GM23338 (cell line): ENCODE results near the gene TBC1D17. TPM values are rescaled to one million over a fixed set of nuclear protein-coding genes. Genes with fewer than 3 reads are reported as not detected.

Source experiments
- ATAC-seq: fragments of 200-7000 bp; cut with Tn5 transposase; 3 replicates; pipeline ENCODE4 v1.9.1; 2020
- DNase-seq: peaks from one replicate; pipeline ENCODE4 v3.0.0-alpha.2; 2015; ENCODE audit warnings: low spot score
- H2AFZ ChIP-seq: fragments of 200-600 bp; sonication (generic); 2 replicates; pipeline ENCODE4 v1.8.0; 2016; ENCODE audit warnings: antibody characterized with exemption, mild to moderate bottlenecking, moderate library complexity
- H3F3A ChIP-seq: fragments of 200-600 bp; sonication (generic); replicated peaks from 2 replicates; pipeline ENCODE4 v1.8.0; 2017; ENCODE audit warnings: antibody characterized with exemption, mixed run types, low read depth
- H3K27ac ChIP-seq: fragments of 200-600 bp; sonication (generic); 2 replicates; pipeline ENCODE4 v1.6.1; 2016; ENCODE audit warnings: low read depth
- H3K27me3 ChIP-seq: fragments of 200-600 bp; sonication (generic); 2 replicates; pipeline ENCODE4 v1.8.0; 2016; ENCODE audit warnings: mild to moderate bottlenecking, mixed run types, moderate library complexity; ENCODE audit not compliant: insufficient read depth
- H3K36me3 ChIP-seq: fragments of 200-600 bp; sonication (generic); 2 replicates; pipeline ENCODE4 v1.8.0; 2016; ENCODE audit warnings: mild to moderate bottlenecking; ENCODE audit not compliant: insufficient read depth
- H3K4me1 ChIP-seq: fragments of 200-600 bp; sonication (generic); 2 replicates; pipeline ENCODE4 v1.8.0; 2016; ENCODE audit warnings: mild to moderate bottlenecking, moderate library complexity; ENCODE audit not compliant: insufficient read depth
- H3K4me2 ChIP-seq: fragments of 200-600 bp; sonication (generic); 2 replicates; pipeline ENCODE4 v1.7.1; 2017; ENCODE audit warnings: mixed run types
- H3K4me3 ChIP-seq: fragments of 200-600 bp; sonication (generic); 2 replicates; pipeline ENCODE4 v1.6.1; 2016; ENCODE audit warnings: mixed run types
- H3K79me2 ChIP-seq: fragments of 200-600 bp; sonication (generic); replicated peaks from 2 replicates; pipeline ENCODE4 v1.8.0; 2017; ENCODE audit warnings: mild to moderate bottlenecking; ENCODE audit not compliant: insufficient read depth
- H3K9me2 ChIP-seq: fragments of 200-600 bp; sonication (generic); 2 replicates; pipeline ENCODE4 v1.8.0; 2017; ENCODE audit not compliant: insufficient read depth
- H4K20me1 ChIP-seq: fragments of 200-600 bp; sonication (generic); replicated peaks from 2 replicates; pipeline ENCODE4 v1.8.0; 2017; ENCODE audit warnings: mild to moderate bottlenecking; ENCODE audit not compliant: insufficient read depth
- H3K27ac Mint-ChIP-seq: 2 replicates; pipeline ENCODE4 v1.8.0; 2020; ENCODE audit warnings: inconsistent platforms, mild to moderate bottlenecking, moderate library complexity, mixed read lengths
- H3K27me3 Mint-ChIP-seq: 3 replicates; pipeline ENCODE4 v1.8.0; 2022; ENCODE audit warnings: low read depth, mild to moderate bottlenecking, moderate library complexity, mixed read lengths, inconsistent platforms; ENCODE audit not compliant: insufficient read depth, poor library complexity
- H3K36me3 Mint-ChIP-seq: 3 replicates; pipeline ENCODE4 v1.8.0; 2021; ENCODE audit warnings: low read depth, mild to moderate bottlenecking, inconsistent platforms, moderate library complexity, mixed read lengths
- H3K4me1 Mint-ChIP-seq: 3 replicates; pipeline ENCODE4 v1.8.0; 2020; ENCODE audit warnings: mild to moderate bottlenecking, inconsistent platforms, mixed read lengths
- H3K4me3 Mint-ChIP-seq: 3 replicates; pipeline ENCODE4 v1.8.0; 2021; ENCODE audit warnings: moderate library complexity, mild to moderate bottlenecking, inconsistent platforms, mixed read lengths
- H3K9me3 Mint-ChIP-seq: 3 replicates; pipeline ENCODE4 v1.8.0; 2020; ENCODE audit warnings: moderate library complexity, mild to moderate bottlenecking, inconsistent platforms, mixed read lengths
- EZH2 ChIP-seq: fragments of 200-600 bp; sonication (generic); IDR thresholded peaks from one replicate; pipeline ENCODE4 v1.8.0; 2017; ENCODE audit warnings: antibody characterized with exemption, mild to moderate bottlenecking, low read depth; ENCODE audit not compliant: unreplicated experiment
- EZH2phosphoT487 ChIP-seq: fragments of 200-600 bp; sonication (generic); IDR thresholded peaks from one replicate; pipeline ENCODE4 v1.8.1; 2018; ENCODE audit warnings: antibody characterized with exemption; ENCODE audit not compliant: unreplicated experiment
- NANOG ChIP-seq: IDR thresholded peaks from 2 replicates; pipeline ENCODE4 v1.6.1; 2016; ENCODE audit warnings: antibody characterized with exemption, borderline replicate concordance
- POLR2AphosphoS5 ChIP-seq: IDR thresholded peaks from 2 replicates; pipeline ENCODE4 v1.6.1; 2016; ENCODE audit warnings: antibody characterized with exemption, low read depth
- polyA plus RNA-seq: library from polyadenylated mRNA; unstranded; fragments of >200 nt; fragmentation: Nextera tagmentation; extraction: Ambion mirVana; gene quantifications from 2 replicates; pipeline ENCODE4 v1.2.1, GENCODE V29; 2016
- total RNA-seq: library from RNA; depleted of rRNA; stranded (reverse); fragments of >200 nt; shearing (Covaris generic); gene quantifications from 2 replicates; pipeline ENCODE4 v1.2.3, GENCODE V29; 2014
- TF ChIP-seq, protein P1 (sequence below): fragments of 250-450 bp; sonication (Bioruptor Pico); IDR thresholded peaks from 2 replicates; pipeline ENCODE4 v1.5.0; 2020; ENCODE audit warnings: mild to moderate bottlenecking, moderate library complexity
- TF ChIP-seq, protein P2 (sequence below): IDR thresholded peaks from one replicate; pipeline ENCODE4 v1.6.1; 2018; ENCODE audit warnings: antibody characterized with exemption; ENCODE audit not compliant: unreplicated experiment

The TBC1D17 gene
- total and polyA plus RNA-seq, 2 experiments from 2014 or later = 19.3 to 43.1 TPM

DNA sequence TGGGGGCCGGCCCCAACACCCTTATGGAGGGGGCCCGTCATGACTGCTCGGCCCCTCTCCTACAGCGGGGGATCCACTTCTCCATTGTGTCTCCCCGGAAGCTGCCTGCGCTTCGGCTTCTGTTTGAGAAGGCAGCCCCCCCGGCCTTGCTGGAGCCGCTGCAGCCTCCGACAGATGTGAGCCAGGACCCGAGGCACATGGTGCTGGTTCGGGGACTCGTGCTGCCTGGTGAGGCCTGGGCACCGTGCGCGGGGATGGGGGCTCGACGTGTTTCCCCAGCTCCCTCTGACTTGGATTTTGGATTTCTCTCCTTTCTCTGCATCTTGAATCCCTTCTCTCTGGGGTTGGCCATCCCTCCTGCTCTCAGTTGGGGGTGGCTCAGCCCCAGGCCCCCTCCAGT lies 47.8 kb upstream of the TBC1D17 start:
- peaks cover 11% of the 10 kb centered on the region for H3K27me3 Mint-ChIP-seq
- Histone ChIP-seq H3K9me2 (no peaks in the 10 kb centered on the region), H3K4me3 (no peak overlapping the region), H3F3A (no peaks in the 10 kb centered on the region), H3K36me3 (no peaks in the 10 kb centered on the region), H3K4me2 (no peak overlapping the region), H4K20me1 (no peaks in the 10 kb centered on the region; the same call in 1 of the 2 replicates), H3K27me3 (no peaks in the 10 kb centered on the region), H3K4me1 (no peaks in the 10 kb centered on the region), H2AFZ (no peak overlapping the region), H3K27ac (no peak overlapping the region), H3K79me2 (no peaks in the 10 kb centered on the region)
- TF ChIP-seq EZH2phosphoT487 = no peak
- no peak for DNase-seq
- ATAC-seq = no peak
- H3K27ac Mint-ChIP-seq = no peak overlapping the region
- H3K4me1 Mint-ChIP-seq = no peaks in the 10 kb centered on the region; the same call in 2 of the 3 replicates
- no peaks in the 10 kb centered on the region; the same call in 2 of the 3 replicates for H3K9me3 Mint-ChIP-seq
- no peak overlapping the region for H3K4me3 Mint-ChIP-seq
- peaks cover 21% of the 10 kb centered on the region for H3K36me3 Mint-ChIP-seq

DNA sequence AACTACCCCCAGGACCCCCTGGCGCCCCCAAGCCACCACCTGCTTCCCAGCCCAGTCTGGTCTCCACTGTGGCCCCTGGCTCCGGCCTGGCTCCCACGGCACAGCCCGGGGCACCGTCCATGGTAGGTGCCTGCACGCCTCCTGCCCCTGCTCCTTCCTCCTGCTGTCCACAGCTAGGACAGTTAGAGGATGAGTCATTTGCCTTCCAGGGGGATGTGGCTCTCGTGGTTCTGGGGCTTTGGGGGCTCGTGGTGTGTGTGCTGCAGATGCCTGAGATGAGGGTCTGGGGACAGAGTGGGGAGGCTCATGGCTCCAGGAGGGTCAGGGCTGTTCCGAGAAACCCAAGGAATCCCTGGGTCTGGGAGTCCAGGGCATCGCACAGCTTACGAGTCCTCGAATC lies 46.7 kb upstream of the TBC1D17 start:
- Histone ChIP-seq H3F3A (no peaks in the 10 kb centered on the region), H3K36me3 (no peaks in the 10 kb centered on the region), H3K27ac (no peak overlapping the region), H4K20me1 (no peaks in the 10 kb centered on the region; the same call in 1 of the 2 replicates), H3K4me1 (no peaks in the 10 kb centered on the region), H3K4me3 (no peak overlapping the region), H3K79me2 (no peaks in the 10 kb centered on the region), H3K4me2 (no peak overlapping the region), H2AFZ (no peak overlapping the region), H3K27me3 (no peaks in the 10 kb centered on the region), H3K9me2 (no peaks in the 10 kb centered on the region)
- Mint-ChIP-seq H3K4me3 (no peak overlapping the region), H3K9me3 (no peaks in the 10 kb centered on the region; the same call in 1 of the 3 replicates), H3K4me1 (no peaks in the 10 kb centered on the region; the same call in 2 of the 3 replicates), H3K36me3 (peaks cover 27% of the 10 kb centered on the region), H3K27me3 (peaks cover 12% of the 10 kb centered on the region), H3K27ac (no peak overlapping the region)
- DNase-seq (no peak), ATAC-seq (no peak)
- TF ChIP-seq EZH2phosphoT487 = no peak
- no peak for TF ChIP-seq POLR2AphosphoS5

DNA sequence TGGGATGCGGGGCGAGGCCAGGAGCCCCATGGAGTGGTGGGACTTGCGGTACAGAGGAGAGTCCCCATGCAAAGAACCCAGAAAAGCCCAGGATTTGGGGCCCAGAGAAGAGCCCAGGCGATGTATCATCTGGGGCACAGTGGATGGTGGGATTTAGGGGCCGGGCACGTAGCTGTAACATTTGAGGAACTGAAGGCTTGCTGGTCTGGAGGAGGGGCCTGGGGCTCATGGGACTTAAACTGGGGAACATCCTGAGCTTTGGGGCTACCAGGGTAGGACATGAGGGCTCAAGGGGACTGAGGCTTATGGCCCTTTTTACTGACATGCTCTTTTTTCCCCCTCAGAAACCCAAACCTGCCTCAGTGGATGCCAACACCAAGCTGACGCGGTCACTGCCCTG lies 45.9 kb upstream of the TBC1D17 start:
- H3K4me3 Mint-ChIP-seq = no peak overlapping the region
- H3K9me2 ChIP-seq = no peaks in the 10 kb centered on the region
- no peaks in the 10 kb centered on the region for H3K79me2 ChIP-seq
- H3K9me3 Mint-ChIP-seq = no peaks in the 10 kb centered on the region; the same call in 1 of the 3 replicates
- DNase-seq (no peak), ATAC-seq (no peak)
- H4K20me1 ChIP-seq = no peaks in the 10 kb centered on the region; the same call in 1 of the 2 replicates
- no peaks in the 10 kb centered on the region for H3K36me3 ChIP-seq
- peaks cover 27% of the 10 kb centered on the region for H3K36me3 Mint-ChIP-seq
- no peaks in the 10 kb centered on the region for H3F3A ChIP-seq
- H3K27me3 Mint-ChIP-seq = peaks cover 10% of the 10 kb centered on the region
- no peak overlapping the region for H3K4me3 ChIP-seq
- no peaks in the 10 kb centered on the region for H3K4me1 ChIP-seq
- no peak overlapping the region for H3K4me2 ChIP-seq
- no peaks in the 10 kb centered on the region for H3K27me3 ChIP-seq
- H3K27ac ChIP-seq = no peak overlapping the region
- no peaks in the 10 kb centered on the region; the same call in 2 of the 3 replicates for H3K4me1 Mint-ChIP-seq
- no peak overlapping the region for H3K27ac Mint-ChIP-seq
- H2AFZ ChIP-seq = no peak overlapping the region
- TF ChIP-seq EZH2 (no peak), NANOG (no peak), EZH2phosphoT487 (no peak)
- TF ChIP-seq, protein P1, sequence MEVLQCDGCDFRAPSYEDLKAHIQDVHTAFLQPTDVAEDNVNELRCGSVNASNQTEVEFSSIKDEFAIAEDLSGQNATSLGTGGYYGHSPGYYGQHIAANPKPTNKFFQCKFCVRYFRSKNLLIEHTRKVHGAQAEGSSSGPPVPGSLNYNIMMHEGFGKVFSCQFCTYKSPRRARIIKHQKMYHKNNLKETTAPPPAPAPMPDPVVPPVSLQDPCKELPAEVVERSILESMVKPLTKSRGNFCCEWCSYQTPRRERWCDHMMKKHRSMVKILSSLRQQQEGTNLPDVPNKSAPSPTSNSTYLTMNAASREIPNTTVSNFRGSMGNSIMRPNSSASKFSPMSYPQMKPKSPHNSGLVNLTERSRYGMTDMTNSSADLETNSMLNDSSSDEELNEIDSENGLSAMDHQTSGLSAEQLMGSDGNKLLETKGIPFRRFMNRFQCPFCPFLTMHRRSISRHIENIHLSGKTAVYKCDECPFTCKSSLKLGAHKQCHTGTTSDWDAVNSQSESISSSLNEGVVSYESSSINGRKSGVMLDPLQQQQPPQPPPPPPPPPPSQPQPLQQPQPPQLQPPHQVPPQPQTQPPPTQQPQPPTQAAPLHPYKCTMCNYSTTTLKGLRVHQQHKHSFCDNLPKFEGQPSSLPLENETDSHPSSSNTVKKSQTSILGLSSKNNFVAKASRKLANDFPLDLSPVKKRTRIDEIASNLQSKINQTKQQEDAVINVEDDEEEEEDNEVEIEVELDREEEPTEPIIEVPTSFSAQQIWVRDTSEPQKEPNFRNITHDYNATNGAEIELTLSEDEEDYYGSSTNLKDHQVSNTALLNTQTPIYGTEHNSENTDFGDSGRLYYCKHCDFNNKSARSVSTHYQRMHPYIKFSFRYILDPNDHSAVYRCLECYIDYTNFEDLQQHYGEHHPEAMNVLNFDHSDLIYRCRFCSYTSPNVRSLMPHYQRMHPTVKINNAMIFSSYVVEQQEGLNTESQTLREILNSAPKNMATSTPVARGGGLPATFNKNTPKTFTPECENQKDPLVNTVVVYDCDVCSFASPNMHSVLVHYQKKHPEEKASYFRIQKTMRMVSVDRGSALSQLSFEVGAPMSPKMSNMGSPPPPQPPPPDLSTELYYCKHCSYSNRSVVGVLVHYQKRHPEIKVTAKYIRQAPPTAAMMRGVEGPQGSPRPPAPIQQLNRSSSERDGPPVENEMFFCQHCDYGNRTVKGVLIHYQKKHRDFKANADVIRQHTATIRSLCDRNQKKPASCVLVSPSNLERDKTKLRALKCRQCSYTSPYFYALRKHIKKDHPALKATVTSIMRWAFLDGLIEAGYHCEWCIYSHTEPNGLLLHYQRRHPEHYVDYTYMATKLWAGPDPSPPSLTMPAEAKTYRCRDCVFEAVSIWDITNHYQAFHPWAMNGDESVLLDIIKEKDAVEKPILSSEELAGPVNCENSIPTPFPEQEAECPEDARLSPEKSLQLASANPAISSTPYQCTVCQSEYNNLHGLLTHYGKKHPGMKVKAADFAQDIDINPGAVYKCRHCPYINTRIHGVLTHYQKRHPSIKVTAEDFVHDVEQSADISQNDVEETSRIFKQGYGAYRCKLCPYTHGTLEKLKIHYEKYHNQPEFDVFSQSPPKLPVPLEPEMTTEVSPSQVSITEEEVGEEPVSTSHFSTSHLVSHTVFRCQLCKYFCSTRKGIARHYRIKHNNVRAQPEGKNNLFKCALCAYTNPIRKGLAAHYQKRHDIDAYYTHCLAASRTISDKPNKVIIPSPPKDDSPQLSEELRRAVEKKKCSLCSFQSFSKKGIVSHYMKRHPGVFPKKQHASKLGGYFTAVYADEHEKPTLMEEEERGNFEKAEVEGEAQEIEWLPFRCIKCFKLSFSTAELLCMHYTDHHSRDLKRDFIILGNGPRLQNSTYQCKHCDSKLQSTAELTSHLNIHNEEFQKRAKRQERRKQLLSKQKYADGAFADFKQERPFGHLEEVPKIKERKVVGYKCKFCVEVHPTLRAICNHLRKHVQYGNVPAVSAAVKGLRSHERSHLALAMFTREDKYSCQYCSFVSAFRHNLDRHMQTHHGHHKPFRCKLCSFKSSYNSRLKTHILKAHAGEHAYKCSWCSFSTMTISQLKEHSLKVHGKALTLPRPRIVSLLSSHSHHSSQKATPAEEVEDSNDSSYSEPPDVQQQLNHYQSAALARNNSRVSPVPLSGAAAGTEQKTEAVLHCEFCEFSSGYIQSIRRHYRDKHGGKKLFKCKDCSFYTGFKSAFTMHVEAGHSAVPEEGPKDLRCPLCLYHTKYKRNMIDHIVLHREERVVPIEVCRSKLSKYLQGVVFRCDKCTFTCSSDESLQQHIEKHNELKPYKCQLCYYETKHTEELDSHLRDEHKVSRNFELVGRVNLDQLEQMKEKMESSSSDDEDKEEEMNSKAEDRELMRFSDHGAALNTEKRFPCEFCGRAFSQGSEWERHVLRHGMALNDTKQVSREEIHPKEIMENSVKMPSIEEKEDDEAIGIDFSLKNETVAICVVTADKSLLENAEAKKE (CRISPR knock-in tag) = no peak
- TF ChIP-seq, protein P2, sequence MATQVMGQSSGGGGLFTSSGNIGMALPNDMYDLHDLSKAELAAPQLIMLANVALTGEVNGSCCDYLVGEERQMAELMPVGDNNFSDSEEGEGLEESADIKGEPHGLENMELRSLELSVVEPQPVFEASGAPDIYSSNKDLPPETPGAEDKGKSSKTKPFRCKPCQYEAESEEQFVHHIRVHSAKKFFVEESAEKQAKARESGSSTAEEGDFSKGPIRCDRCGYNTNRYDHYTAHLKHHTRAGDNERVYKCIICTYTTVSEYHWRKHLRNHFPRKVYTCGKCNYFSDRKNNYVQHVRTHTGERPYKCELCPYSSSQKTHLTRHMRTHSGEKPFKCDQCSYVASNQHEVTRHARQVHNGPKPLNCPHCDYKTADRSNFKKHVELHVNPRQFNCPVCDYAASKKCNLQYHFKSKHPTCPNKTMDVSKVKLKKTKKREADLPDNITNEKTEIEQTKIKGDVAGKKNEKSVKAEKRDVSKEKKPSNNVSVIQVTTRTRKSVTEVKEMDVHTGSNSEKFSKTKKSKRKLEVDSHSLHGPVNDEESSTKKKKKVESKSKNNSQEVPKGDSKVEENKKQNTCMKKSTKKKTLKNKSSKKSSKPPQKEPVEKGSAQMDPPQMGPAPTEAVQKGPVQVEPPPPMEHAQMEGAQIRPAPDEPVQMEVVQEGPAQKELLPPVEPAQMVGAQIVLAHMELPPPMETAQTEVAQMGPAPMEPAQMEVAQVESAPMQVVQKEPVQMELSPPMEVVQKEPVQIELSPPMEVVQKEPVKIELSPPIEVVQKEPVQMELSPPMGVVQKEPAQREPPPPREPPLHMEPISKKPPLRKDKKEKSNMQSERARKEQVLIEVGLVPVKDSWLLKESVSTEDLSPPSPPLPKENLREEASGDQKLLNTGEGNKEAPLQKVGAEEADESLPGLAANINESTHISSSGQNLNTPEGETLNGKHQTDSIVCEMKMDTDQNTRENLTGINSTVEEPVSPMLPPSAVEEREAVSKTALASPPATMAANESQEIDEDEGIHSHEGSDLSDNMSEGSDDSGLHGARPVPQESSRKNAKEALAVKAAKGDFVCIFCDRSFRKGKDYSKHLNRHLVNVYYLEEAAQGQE = no peak
